GM23338 (cell line): Measurements from ENCODE around the gene ANKK1. TPM values are rescaled to one million over a fixed set of nuclear protein-coding genes. Genes with fewer than 3 reads are reported as not detected.

Experiments
- ATAC-seq: fragments of 200-7000 bp; cut with Tn5 transposase; 3 replicates; pipeline ENCODE4 v1.9.1; 2020
- DNase-seq: peaks from one replicate; pipeline ENCODE4 v3.0.0-alpha.2; 2015; ENCODE audit warnings: low spot score
- H2AFZ ChIP-seq: fragments of 200-600 bp; sonication (generic); 2 replicates; pipeline ENCODE4 v1.8.0; 2016; ENCODE audit warnings: antibody characterized with exemption, mild to moderate bottlenecking, moderate library complexity
- H3F3A ChIP-seq: fragments of 200-600 bp; sonication (generic); replicated peaks from 2 replicates; pipeline ENCODE4 v1.8.0; 2017; ENCODE audit warnings: antibody characterized with exemption, mixed run types, low read depth
- H3K27ac ChIP-seq: fragments of 200-600 bp; sonication (generic); 2 replicates; pipeline ENCODE4 v1.6.1; 2016; ENCODE audit warnings: low read depth
- H3K27me3 ChIP-seq: fragments of 200-600 bp; sonication (generic); 2 replicates; pipeline ENCODE4 v1.8.0; 2016; ENCODE audit warnings: mild to moderate bottlenecking, mixed run types, moderate library complexity; ENCODE audit not compliant: insufficient read depth
- H3K36me3 ChIP-seq: fragments of 200-600 bp; sonication (generic); 2 replicates; pipeline ENCODE4 v1.8.0; 2016; ENCODE audit warnings: mild to moderate bottlenecking; ENCODE audit not compliant: insufficient read depth
- H3K4me1 ChIP-seq: fragments of 200-600 bp; sonication (generic); 2 replicates; pipeline ENCODE4 v1.8.0; 2016; ENCODE audit warnings: mild to moderate bottlenecking, moderate library complexity; ENCODE audit not compliant: insufficient read depth
- H3K4me2 ChIP-seq: fragments of 200-600 bp; sonication (generic); 2 replicates; pipeline ENCODE4 v1.7.1; 2017; ENCODE audit warnings: mixed run types
- H3K4me3 ChIP-seq: fragments of 200-600 bp; sonication (generic); 2 replicates; pipeline ENCODE4 v1.6.1; 2016; ENCODE audit warnings: mixed run types
- H3K79me2 ChIP-seq: fragments of 200-600 bp; sonication (generic); replicated peaks from 2 replicates; pipeline ENCODE4 v1.8.0; 2017; ENCODE audit warnings: mild to moderate bottlenecking; ENCODE audit not compliant: insufficient read depth
- H3K9me2 ChIP-seq: fragments of 200-600 bp; sonication (generic); 2 replicates; pipeline ENCODE4 v1.8.0; 2017; ENCODE audit not compliant: insufficient read depth
- H4K20me1 ChIP-seq: fragments of 200-600 bp; sonication (generic); replicated peaks from 2 replicates; pipeline ENCODE4 v1.8.0; 2017; ENCODE audit warnings: mild to moderate bottlenecking; ENCODE audit not compliant: insufficient read depth
- H3K27ac Mint-ChIP-seq: 2 replicates; pipeline ENCODE4 v1.8.0; 2020; ENCODE audit warnings: inconsistent platforms, mild to moderate bottlenecking, moderate library complexity, mixed read lengths
- H3K27me3 Mint-ChIP-seq: 3 replicates; pipeline ENCODE4 v1.8.0; 2022; ENCODE audit warnings: low read depth, mild to moderate bottlenecking, moderate library complexity, mixed read lengths, inconsistent platforms; ENCODE audit not compliant: insufficient read depth, poor library complexity
- H3K36me3 Mint-ChIP-seq: 3 replicates; pipeline ENCODE4 v1.8.0; 2021; ENCODE audit warnings: low read depth, mild to moderate bottlenecking, inconsistent platforms, moderate library complexity, mixed read lengths
- H3K4me1 Mint-ChIP-seq: 3 replicates; pipeline ENCODE4 v1.8.0; 2020; ENCODE audit warnings: mild to moderate bottlenecking, inconsistent platforms, mixed read lengths
- H3K4me3 Mint-ChIP-seq: 3 replicates; pipeline ENCODE4 v1.8.0; 2021; ENCODE audit warnings: moderate library complexity, mild to moderate bottlenecking, inconsistent platforms, mixed read lengths
- H3K9me3 Mint-ChIP-seq: 3 replicates; pipeline ENCODE4 v1.8.0; 2020; ENCODE audit warnings: moderate library complexity, mild to moderate bottlenecking, inconsistent platforms, mixed read lengths
- ETS1 ChIP-seq: IDR thresholded peaks from 2 replicates; pipeline ENCODE4 v1.6.1; 2016; ENCODE audit warnings: antibody characterized with exemption
- EZH2 ChIP-seq: fragments of 200-600 bp; sonication (generic); IDR thresholded peaks from one replicate; pipeline ENCODE4 v1.8.0; 2017; ENCODE audit warnings: antibody characterized with exemption, mild to moderate bottlenecking, low read depth; ENCODE audit not compliant: unreplicated experiment
- EZH2phosphoT487 ChIP-seq: fragments of 200-600 bp; sonication (generic); IDR thresholded peaks from one replicate; pipeline ENCODE4 v1.8.1; 2018; ENCODE audit warnings: antibody characterized with exemption; ENCODE audit not compliant: unreplicated experiment
- JUNB ChIP-seq: IDR thresholded peaks from one replicate; pipeline ENCODE4 v1.6.1; 2016; ENCODE audit warnings: antibody characterized with exemption; ENCODE audit not compliant: unreplicated experiment
- POLR2AphosphoS5 ChIP-seq: IDR thresholded peaks from 2 replicates; pipeline ENCODE4 v1.6.1; 2016; ENCODE audit warnings: antibody characterized with exemption, low read depth
- STAT1 ChIP-seq: IDR thresholded peaks from one replicate; pipeline ENCODE4 v1.6.1; 2016; ENCODE audit warnings: antibody characterized with exemption; ENCODE audit not compliant: unreplicated experiment
- polyA plus RNA-seq: library from polyadenylated mRNA; unstranded; fragments of >200 nt; fragmentation: Nextera tagmentation; extraction: Ambion mirVana; gene quantifications from 2 replicates; pipeline ENCODE4 v1.2.1, GENCODE V29; 2016
- total RNA-seq: library from RNA; depleted of rRNA; stranded (reverse); fragments of >200 nt; shearing (Covaris generic); gene quantifications from 2 replicates; pipeline ENCODE4 v1.2.3, GENCODE V29; 2014
- TF ChIP-seq, protein P1 (sequence below): fragments of 250-450 bp; sonication (Bioruptor Pico); IDR thresholded peaks from 2 replicates; pipeline ENCODE4 v1.5.0; 2020; ENCODE audit warnings: mild to moderate bottlenecking, moderate library complexity
- TF ChIP-seq, protein P2 (sequence below), 2 experiments: fragments of 200-600 bp in 1 of 2; sonication (generic) in 1 of 2; conservative IDR thresholded peaks; 2 replicates each; pipeline versions ENCODE4 v1.5.1 to v1.6.1; 2016 to 2017; ENCODE audit warnings: antibody characterized with exemption in 2 of 2, low read depth in 2 of 2, mild to moderate bottlenecking in 2 of 2, moderate library complexity in 1 of 2
- TF ChIP-seq, protein P3 (sequence below): IDR thresholded peaks from one replicate; pipeline ENCODE4 v1.6.1; 2018; ENCODE audit warnings: antibody characterized with exemption; ENCODE audit not compliant: unreplicated experiment

ANKK1 gene
- total and polyA plus RNA-seq, 2 experiments from 2014 or later, result 0.08 to 0.14 TPM

- Mint-ChIP-seq H3K27me3 (peaks cover 9% of the 10 kb centered on the region), H3K9me3 (0 out of 3 replicates have a peak, but pooled peaks cover 3% of the 10 kb centered on the region), H3K4me3 (no peak overlapping the region), H3K36me3 (no peaks in the 10 kb centered on the region), H3K4me1 (peaks cover 9% of the 10 kb centered on the region; the same call in 2 of the 3 replicates), H3K27ac (no peak overlapping the region)
- no peak for DNase-seq
- ATAC-seq, result no peak
- Histone ChIP-seq H3K4me2 (no peak overlapping the region), H3K79me2 (no peaks in the 10 kb centered on the region), H3K9me2 (0 out of 2 replicates have a peak, but pooled peaks cover 4% of the 10 kb centered on the region), H3F3A (no peaks in the 10 kb centered on the region), H3K27ac (no peak overlapping the region), H4K20me1 (no peaks in the 10 kb centered on the region), H2AFZ (no peak overlapping the region), H3K4me3 (no peak overlapping the region), H3K4me1 (no peaks in the 10 kb centered on the region), H3K36me3 (no peaks in the 10 kb centered on the region), H3K27me3 (no peaks in the 10 kb centered on the region)
- TF ChIP-seq, protein P1, sequence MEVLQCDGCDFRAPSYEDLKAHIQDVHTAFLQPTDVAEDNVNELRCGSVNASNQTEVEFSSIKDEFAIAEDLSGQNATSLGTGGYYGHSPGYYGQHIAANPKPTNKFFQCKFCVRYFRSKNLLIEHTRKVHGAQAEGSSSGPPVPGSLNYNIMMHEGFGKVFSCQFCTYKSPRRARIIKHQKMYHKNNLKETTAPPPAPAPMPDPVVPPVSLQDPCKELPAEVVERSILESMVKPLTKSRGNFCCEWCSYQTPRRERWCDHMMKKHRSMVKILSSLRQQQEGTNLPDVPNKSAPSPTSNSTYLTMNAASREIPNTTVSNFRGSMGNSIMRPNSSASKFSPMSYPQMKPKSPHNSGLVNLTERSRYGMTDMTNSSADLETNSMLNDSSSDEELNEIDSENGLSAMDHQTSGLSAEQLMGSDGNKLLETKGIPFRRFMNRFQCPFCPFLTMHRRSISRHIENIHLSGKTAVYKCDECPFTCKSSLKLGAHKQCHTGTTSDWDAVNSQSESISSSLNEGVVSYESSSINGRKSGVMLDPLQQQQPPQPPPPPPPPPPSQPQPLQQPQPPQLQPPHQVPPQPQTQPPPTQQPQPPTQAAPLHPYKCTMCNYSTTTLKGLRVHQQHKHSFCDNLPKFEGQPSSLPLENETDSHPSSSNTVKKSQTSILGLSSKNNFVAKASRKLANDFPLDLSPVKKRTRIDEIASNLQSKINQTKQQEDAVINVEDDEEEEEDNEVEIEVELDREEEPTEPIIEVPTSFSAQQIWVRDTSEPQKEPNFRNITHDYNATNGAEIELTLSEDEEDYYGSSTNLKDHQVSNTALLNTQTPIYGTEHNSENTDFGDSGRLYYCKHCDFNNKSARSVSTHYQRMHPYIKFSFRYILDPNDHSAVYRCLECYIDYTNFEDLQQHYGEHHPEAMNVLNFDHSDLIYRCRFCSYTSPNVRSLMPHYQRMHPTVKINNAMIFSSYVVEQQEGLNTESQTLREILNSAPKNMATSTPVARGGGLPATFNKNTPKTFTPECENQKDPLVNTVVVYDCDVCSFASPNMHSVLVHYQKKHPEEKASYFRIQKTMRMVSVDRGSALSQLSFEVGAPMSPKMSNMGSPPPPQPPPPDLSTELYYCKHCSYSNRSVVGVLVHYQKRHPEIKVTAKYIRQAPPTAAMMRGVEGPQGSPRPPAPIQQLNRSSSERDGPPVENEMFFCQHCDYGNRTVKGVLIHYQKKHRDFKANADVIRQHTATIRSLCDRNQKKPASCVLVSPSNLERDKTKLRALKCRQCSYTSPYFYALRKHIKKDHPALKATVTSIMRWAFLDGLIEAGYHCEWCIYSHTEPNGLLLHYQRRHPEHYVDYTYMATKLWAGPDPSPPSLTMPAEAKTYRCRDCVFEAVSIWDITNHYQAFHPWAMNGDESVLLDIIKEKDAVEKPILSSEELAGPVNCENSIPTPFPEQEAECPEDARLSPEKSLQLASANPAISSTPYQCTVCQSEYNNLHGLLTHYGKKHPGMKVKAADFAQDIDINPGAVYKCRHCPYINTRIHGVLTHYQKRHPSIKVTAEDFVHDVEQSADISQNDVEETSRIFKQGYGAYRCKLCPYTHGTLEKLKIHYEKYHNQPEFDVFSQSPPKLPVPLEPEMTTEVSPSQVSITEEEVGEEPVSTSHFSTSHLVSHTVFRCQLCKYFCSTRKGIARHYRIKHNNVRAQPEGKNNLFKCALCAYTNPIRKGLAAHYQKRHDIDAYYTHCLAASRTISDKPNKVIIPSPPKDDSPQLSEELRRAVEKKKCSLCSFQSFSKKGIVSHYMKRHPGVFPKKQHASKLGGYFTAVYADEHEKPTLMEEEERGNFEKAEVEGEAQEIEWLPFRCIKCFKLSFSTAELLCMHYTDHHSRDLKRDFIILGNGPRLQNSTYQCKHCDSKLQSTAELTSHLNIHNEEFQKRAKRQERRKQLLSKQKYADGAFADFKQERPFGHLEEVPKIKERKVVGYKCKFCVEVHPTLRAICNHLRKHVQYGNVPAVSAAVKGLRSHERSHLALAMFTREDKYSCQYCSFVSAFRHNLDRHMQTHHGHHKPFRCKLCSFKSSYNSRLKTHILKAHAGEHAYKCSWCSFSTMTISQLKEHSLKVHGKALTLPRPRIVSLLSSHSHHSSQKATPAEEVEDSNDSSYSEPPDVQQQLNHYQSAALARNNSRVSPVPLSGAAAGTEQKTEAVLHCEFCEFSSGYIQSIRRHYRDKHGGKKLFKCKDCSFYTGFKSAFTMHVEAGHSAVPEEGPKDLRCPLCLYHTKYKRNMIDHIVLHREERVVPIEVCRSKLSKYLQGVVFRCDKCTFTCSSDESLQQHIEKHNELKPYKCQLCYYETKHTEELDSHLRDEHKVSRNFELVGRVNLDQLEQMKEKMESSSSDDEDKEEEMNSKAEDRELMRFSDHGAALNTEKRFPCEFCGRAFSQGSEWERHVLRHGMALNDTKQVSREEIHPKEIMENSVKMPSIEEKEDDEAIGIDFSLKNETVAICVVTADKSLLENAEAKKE (CRISPR knock-in tag), result no peak
- TF ChIP-seq EZH2 (no peak), ETS1 (no peak), JUNB (no peak), EZH2phosphoT487 (no peak), POLR2AphosphoS5 (no peak), STAT1 (no peak)
- TF ChIP-seq, protein P2, sequence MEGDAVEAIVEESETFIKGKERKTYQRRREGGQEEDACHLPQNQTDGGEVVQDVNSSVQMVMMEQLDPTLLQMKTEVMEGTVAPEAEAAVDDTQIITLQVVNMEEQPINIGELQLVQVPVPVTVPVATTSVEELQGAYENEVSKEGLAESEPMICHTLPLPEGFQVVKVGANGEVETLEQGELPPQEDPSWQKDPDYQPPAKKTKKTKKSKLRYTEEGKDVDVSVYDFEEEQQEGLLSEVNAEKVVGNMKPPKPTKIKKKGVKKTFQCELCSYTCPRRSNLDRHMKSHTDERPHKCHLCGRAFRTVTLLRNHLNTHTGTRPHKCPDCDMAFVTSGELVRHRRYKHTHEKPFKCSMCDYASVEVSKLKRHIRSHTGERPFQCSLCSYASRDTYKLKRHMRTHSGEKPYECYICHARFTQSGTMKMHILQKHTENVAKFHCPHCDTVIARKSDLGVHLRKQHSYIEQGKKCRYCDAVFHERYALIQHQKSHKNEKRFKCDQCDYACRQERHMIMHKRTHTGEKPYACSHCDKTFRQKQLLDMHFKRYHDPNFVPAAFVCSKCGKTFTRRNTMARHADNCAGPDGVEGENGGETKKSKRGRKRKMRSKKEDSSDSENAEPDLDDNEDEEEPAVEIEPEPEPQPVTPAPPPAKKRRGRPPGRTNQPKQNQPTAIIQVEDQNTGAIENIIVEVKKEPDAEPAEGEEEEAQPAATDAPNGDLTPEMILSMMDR (conservative IDR thresholded peaks at IDR 0.05; ENCODE audit: low read depth in 2 of 2), result no peak
- TF ChIP-seq, protein P3, sequence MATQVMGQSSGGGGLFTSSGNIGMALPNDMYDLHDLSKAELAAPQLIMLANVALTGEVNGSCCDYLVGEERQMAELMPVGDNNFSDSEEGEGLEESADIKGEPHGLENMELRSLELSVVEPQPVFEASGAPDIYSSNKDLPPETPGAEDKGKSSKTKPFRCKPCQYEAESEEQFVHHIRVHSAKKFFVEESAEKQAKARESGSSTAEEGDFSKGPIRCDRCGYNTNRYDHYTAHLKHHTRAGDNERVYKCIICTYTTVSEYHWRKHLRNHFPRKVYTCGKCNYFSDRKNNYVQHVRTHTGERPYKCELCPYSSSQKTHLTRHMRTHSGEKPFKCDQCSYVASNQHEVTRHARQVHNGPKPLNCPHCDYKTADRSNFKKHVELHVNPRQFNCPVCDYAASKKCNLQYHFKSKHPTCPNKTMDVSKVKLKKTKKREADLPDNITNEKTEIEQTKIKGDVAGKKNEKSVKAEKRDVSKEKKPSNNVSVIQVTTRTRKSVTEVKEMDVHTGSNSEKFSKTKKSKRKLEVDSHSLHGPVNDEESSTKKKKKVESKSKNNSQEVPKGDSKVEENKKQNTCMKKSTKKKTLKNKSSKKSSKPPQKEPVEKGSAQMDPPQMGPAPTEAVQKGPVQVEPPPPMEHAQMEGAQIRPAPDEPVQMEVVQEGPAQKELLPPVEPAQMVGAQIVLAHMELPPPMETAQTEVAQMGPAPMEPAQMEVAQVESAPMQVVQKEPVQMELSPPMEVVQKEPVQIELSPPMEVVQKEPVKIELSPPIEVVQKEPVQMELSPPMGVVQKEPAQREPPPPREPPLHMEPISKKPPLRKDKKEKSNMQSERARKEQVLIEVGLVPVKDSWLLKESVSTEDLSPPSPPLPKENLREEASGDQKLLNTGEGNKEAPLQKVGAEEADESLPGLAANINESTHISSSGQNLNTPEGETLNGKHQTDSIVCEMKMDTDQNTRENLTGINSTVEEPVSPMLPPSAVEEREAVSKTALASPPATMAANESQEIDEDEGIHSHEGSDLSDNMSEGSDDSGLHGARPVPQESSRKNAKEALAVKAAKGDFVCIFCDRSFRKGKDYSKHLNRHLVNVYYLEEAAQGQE, result no peak
Measured at GRCh38 chr11:113376156-113376555, 11.4 kb upstream of the ANKK1 start.
